ENCODE measurements around the gene ARTN. TPM values are rescaled to one million over a fixed set of nuclear protein-coding genes. Genes with fewer than 3 reads are reported as not detected.

The ARTN gene
- total RNA-seq, 1 experiment from 2014 or later: 36.0 TPM

DNA sequence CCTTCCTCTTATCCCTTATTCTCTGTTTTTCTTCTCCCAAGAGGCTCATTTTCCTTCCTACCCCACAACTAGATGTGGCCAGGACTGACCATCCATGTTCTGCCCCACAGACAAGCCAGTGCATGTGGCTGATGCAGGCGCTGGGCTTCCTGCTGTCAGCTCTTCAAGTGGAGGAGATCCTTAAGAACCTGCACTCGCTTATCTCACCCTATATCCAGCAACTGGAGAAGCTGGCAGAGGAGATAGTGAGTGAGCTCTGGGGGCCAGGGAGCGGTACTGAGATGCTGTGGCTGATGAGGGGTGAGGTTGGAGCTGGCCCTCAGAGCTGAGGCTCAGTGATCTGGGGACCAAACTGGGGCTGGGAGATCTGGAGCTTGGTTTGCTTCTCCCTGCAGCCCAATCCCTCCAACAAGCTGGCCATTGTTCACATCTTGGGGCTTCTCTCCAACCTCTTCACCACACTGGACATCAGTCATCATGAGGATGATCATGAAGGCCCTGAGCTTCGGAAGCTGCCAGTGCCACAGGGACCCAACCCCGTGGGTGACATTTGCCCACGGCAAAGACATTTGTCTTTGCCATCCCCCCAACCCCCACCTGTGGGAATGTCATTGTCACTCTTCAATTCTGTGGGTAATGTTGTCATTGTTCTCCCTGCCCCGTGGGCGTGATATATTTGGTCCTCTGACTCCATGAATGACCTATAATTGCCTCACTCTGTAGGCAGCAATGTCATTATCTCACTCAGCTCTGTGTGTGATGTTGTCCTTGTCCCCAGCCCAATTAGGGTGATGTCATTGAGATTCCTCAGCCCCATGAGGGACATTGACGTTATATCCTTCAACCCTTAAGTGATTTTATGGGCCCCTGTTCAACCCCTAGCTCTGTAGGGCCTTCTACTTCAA is 25.0 kb downstream of the ARTN start:
- DNase-seq (no peak), ATAC-seq (no peak)
- H3K79me2 ChIP-seq (ENCODE audit: low read length): peaks cover 13% of the 10 kb centered on the region
- H3K9me3 ChIP-seq (ENCODE audit: low read length): no peaks in the 10 kb centered on the region
- no peaks in the 10 kb centered on the region for H3K4me1 ChIP-seq (ENCODE audit: insufficient read depth, low read length)
- CTCF ChIA-PET: no interaction called here
- POLR2A ChIA-PET (ENCODE audit: unreplicated experiment): no interaction called here
- no peaks in the 10 kb centered on the region for H4K20me1 ChIP-seq (ENCODE audit: low read length)
- intact Hi-C loops (cut with micrococcal nuclease): no loop called here
- H3K9ac ChIP-seq (ENCODE audit: low read length): no peak overlapping the region
- BruUV-seq (replicated peaks): no TSS peak
- peaks cover 8% of the 10 kb centered on the region; the same call in 1 of the 2 replicates for H3K36me3 ChIP-seq (ENCODE audit: low read depth, low read length)
- no peak overlapping the region for H3K4me3 ChIP-seq (ENCODE audit: low read length)
- H2AFZ ChIP-seq (ENCODE audit: low read length): no peak overlapping the region
- H3K27ac ChIP-seq (ENCODE audit: low read length): no peak overlapping the region
- H3K9me2 ChIP-seq (replicated peaks; ENCODE audit: low read length): no peaks in the 10 kb centered on the region
- TF ChIP-seq EZH2phosphoT487 (IDR thresholded peaks at IDR 0.05; ENCODE audit: borderline replicate concordance, low read length) (no peak), EZH2 (IDR thresholded peaks at IDR 0.05; ENCODE audit: low read length, unreplicated experiment) (no peak)
- TF ChIP-seq, protein P1, sequence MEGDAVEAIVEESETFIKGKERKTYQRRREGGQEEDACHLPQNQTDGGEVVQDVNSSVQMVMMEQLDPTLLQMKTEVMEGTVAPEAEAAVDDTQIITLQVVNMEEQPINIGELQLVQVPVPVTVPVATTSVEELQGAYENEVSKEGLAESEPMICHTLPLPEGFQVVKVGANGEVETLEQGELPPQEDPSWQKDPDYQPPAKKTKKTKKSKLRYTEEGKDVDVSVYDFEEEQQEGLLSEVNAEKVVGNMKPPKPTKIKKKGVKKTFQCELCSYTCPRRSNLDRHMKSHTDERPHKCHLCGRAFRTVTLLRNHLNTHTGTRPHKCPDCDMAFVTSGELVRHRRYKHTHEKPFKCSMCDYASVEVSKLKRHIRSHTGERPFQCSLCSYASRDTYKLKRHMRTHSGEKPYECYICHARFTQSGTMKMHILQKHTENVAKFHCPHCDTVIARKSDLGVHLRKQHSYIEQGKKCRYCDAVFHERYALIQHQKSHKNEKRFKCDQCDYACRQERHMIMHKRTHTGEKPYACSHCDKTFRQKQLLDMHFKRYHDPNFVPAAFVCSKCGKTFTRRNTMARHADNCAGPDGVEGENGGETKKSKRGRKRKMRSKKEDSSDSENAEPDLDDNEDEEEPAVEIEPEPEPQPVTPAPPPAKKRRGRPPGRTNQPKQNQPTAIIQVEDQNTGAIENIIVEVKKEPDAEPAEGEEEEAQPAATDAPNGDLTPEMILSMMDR (conservative IDR thresholded peaks at IDR 0.05; ENCODE audit: low read depth, low read length): no peak
- H3F3A ChIP-seq (ENCODE audit: low read length, unreplicated experiment): no peaks in the 10 kb centered on the region
- no peaks in the 10 kb centered on the region for H3K27me3 ChIP-seq (ENCODE audit: low read length)
- H3K4me2 ChIP-seq (ENCODE audit: low read length): no peak overlapping the region

DNA sequence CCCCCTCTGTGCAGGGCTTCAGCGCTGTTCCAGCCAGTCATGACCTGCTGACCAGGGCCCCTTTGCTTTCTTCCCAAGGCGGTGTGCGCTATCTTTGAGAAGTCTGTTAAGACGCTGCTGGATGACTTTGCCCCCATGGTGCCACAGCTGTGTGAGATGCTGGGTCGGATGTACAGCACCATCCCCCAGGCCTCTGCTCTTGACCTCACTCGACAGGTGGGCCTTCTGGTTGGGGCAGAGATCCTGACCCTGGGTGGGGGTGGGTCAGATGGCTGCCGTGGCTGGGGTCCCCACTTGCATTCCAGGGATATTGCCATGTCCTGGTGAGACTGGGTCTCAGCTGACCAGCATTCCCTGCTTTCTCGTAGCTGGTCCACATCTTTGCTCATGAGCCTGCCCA is 27.2 kb downstream of the ARTN start:
- CTCF ChIA-PET: no interaction called here

More for the DNA sequence above, 27.2 kb downstream of the ARTN start:
- H3K4me2 ChIP-seq (ENCODE audit: low read length): no peak overlapping the region
- H2AFZ ChIP-seq (ENCODE audit: low read length): no peak overlapping the region
- H3K4me3 ChIP-seq (ENCODE audit: low read length): no peak overlapping the region
- POLR2A ChIA-PET (ENCODE audit: unreplicated experiment): no interaction called here
- no peak overlapping the region for H3K27ac ChIP-seq (ENCODE audit: low read length)
- DNase-seq (no peak), ATAC-seq (no peak)
- H3K9ac ChIP-seq (ENCODE audit: low read length): no peak overlapping the region
- no peaks in the 10 kb centered on the region for H3K27me3 ChIP-seq (ENCODE audit: low read length)
- BruUV-seq (replicated peaks): no TSS peak
- no peaks in the 10 kb centered on the region for H3F3A ChIP-seq (ENCODE audit: low read length, unreplicated experiment)
- no peaks in the 10 kb centered on the region for H4K20me1 ChIP-seq (ENCODE audit: low read length)
- TF ChIP-seq EZH2 (IDR thresholded peaks at IDR 0.05; ENCODE audit: low read length, unreplicated experiment): no peak
- no peak for TF ChIP-seq EZH2phosphoT487 (IDR thresholded peaks at IDR 0.05; ENCODE audit: borderline replicate concordance, low read length)
- TF ChIP-seq, protein P1 (conservative IDR thresholded peaks at IDR 0.05; ENCODE audit: low read depth, low read length): no peak
- H3K9me2 ChIP-seq (replicated peaks; ENCODE audit: low read length): no peaks in the 10 kb centered on the region
- intact Hi-C loops (cut with micrococcal nuclease): no loop called here
- no peaks in the 10 kb centered on the region for H3K79me2 ChIP-seq (ENCODE audit: low read length)
- H3K36me3 ChIP-seq (ENCODE audit: low read depth, low read length): peaks cover 8% of the 10 kb centered on the region; the same call in 1 of the 2 replicates
- no peaks in the 10 kb centered on the region for H3K9me3 ChIP-seq (ENCODE audit: low read length)
- no peaks in the 10 kb centered on the region for H3K4me1 ChIP-seq (ENCODE audit: insufficient read depth, low read length)

All from PC-3 (cell line).